CD1c-positive myeloid dendritic cell (primary cell): ENCODE measurements around the gene GTF2H4.
A peak's percentile ranks its signal among the peaks of the same experiment; 100 is the strongest.
"Not testable (repeated sequence)": the region's sequence is repeated elsewhere in the genome, so short reads cannot be mapped to it uniquely, and the experiment has no call there.

ENCODE experiments used
- DNase-seq: peaks from one replicate; pipeline ENCODE4 v3.0.0-alpha.2; 2016; ENCODE audit errors: extremely low spot score

Gene GTF2H4

GRCh38 chr6:30924040-30924627 is 16.1 kb downstream of the GTF2H4 start:
- not testable (repeated sequence) for DNase-seq

- DNase-seq, result no peak
These were observed 18.6 kb downstream of the GTF2H4 start for GRCh38 chr6:30926644-30927043.

GRCh38 chr6:30927080-30927479 is 19.1 kb downstream of the GTF2H4 start:
- not testable (repeated sequence) for DNase-seq

GRCh38 chr6:30928677-30929076 is 20.7 kb downstream of the GTF2H4 start:
- DNase-seq, result no peak

- DNase-seq, result no peak
These were observed 22.5 kb downstream of the GTF2H4 start for GRCh38 chr6:30930506-30930905.

GRCh38 chr6:30931272-30931671 is 23.3 kb downstream of the GTF2H4 start:
- no peak for DNase-seq

GRCh38 chr6:30931969-30932645 is 24.1 kb downstream of the GTF2H4 start, which contains the start of gene SFTA2:
TSS of gene SFTA2 (minus strand) at chr6:30932170. CDS start at chr6:30932096, 74 bp downstream.
- no peak for DNase-seq

GRCh38 chr6:30932665-30933365 is 24.8 kb downstream of the GTF2H4 start:
- no peak for DNase-seq

GRCh38 chr6:30935018-30935417 is 27.0 kb downstream of the GTF2H4 start:
- no peak for DNase-seq

GRCh38 chr6:30937265-30937664 is 29.3 kb downstream of the GTF2H4 start:
- no peak for DNase-seq

- DNase-seq, result no peak
These were observed 30.7 kb downstream of the GTF2H4 start for GRCh38 chr6:30938730-30939129.

GRCh38 chr6:30939473-30939872 is 31.5 kb downstream of the GTF2H4 start:
- DNase-seq, result no peak

GRCh38 chr6:30940361-30940986 is 32.5 kb downstream of the GTF2H4 start, which contains the start of gene MUCL3:
TSS of gene MUCL3 (plus strand) at chr6:30940973. CDS start at chr6:30941000, 27 bp downstream.
- DNase-seq, result no peak

- peak; percentile 54 for DNase-seq
These were observed 34.5 kb downstream of the GTF2H4 start for GRCh38 chr6:30942338-30943060.

GRCh38 chr6:30944051-30944450 is 36.0 kb downstream of the GTF2H4 start:
- no peak for DNase-seq

- DNase-seq, result no peak
These were observed 37.3 kb downstream of the GTF2H4 start for GRCh38 chr6:30945281-30945680.

GRCh38 chr6:30947231-30947630 is 39.2 kb downstream of the GTF2H4 start:
- no peak for DNase-seq

GRCh38 chr6:30948811-30949210 is 40.8 kb downstream of the GTF2H4 start:
- no peak for DNase-seq

GRCh38 chr6:30951907-30952469 is 44.0 kb downstream of the GTF2H4 start:
- DNase-seq, result no peak

- no peak for DNase-seq
These were observed 46.8 kb downstream of the GTF2H4 start for GRCh38 chr6:30954631-30955366.
